ENCODE data around the gene ADRM1. TPM values are rescaled to one million over a fixed set of nuclear protein-coding genes. Genes with fewer than 3 reads are reported as not detected.

ADRM1 gene
- total RNA-seq, 4 donors from 2014 or later = 41.8 to 126 (median 109) TPM

DNA sequence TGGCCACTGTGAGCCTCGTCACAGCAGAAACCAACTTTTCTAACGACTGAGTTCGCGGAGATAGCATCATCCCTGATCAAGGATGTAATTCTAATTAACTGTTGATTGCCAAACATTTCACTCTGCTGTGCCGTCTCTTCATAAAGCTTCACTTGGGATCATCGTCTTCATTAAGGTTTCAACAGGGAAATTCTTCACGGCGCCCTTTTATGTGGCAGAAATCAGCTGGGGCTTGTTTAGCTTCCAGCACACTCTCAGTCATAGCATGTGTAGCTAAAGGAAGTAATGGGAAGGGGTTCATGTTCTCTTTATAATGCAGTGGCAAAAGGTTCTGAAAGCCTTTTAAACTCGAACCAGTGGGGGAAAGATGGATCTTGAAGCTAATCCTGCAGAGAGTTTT is 8.9 kb upstream of the ADRM1 start:
- Histone ChIP-seq H3K9me3 (no peaks in the 10 kb centered on the region), H3K27me3 (no peaks in the 10 kb centered on the region), H3K27ac (no peak overlapping the region), H3K4me1 (no peaks in the 10 kb centered on the region), H3K4me3 (no peak overlapping the region), H3K36me3 (peaks cover 0 to 33% (median 10%) of the 10 kb centered on the region in 4 donors)
- TF ChIP-seq EP300 (IDR thresholded peaks at IDR 0.05; ENCODE audit: low read depth) = no peak
- TF ChIP-seq POLR2AphosphoS5 (IDR thresholded peaks at IDR 0.05) = no peak
- no peak for TF ChIP-seq CTCF (IDR thresholded peaks at IDR 0.05)
- TF ChIP-seq POLR2A (IDR thresholded peaks at IDR 0.05) = no peak
- no peak for DNase-seq
- in situ Hi-C loops (cut with MboI; ENCODE audit: low pct_ligation_motif_present in 1 of 4, low pct_unique_long_range_greater_than_20kb in 1 of 4, low sequenced_read_pairs in 3 of 4) = loop anchor here in 2 of 4 donors (10.0 kb wide), 1 partner anchor 91 kb away; the partner anchor contains the start of gene RPS21 (in 2 of the 2)
- 85% methylated on average over 9 of the region's 9 CpGs; no CpG with 5 or more reads in 1 of the 2 donors for WGBS, 2 donors (ENCODE audit: low coverage in 1 of 2)
- intact Hi-C loops (cut with DNase I; ENCODE audit: low total_unique reads) = no loop called here

DNA sequence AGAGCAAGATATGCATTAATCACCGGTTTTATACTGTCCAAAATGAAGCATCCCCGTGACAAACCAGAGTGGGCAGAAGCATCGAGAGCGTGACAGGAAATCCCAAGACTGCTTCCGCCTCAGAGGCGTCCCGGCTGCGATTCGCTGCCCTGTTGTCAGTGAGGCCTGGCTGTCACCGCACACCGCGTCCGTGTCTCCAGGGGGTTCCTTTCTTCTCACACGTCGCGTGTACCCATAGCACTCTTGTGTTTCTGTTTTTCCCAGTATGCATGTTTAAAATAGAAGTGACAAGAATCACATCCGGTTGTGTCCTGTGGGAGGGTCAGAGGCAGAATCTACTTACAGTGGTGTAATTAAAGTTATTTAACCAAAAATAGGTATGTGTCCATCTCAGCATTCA is 8.3 kb upstream of the ADRM1 start:
- no peaks in the 10 kb centered on the region for H3K9me3 ChIP-seq
- intact Hi-C loops (cut with DNase I; ENCODE audit: low total_unique reads) = no loop called here
- H3K4me1 ChIP-seq = no peaks in the 10 kb centered on the region
- no peak overlapping the region for H3K4me3 ChIP-seq
- in situ Hi-C loops (cut with MboI; ENCODE audit: low pct_ligation_motif_present in 1 of 4, low pct_unique_long_range_greater_than_20kb in 1 of 4, low sequenced_read_pairs in 3 of 4) = loop anchor here in 2 of 4 donors (10.0 kb wide), 1 partner anchor 90 kb away; the partner anchor contains the start of gene RPS21 (in 2 of the 2)
- no peak overlapping the region for H3K27ac ChIP-seq
- WGBS, 2 donors (ENCODE audit: low coverage in 1 of 2) = 93 to 95% methylated on average over 16 to 17 of the region's 17 CpGs
- no peaks in the 10 kb centered on the region for H3K27me3 ChIP-seq
- no peak for DNase-seq
- peaks cover 0 to 27% (median 10%) of the 10 kb centered on the region in 4 donors for H3K36me3 ChIP-seq
- TF ChIP-seq CTCF (IDR thresholded peaks at IDR 0.05) = no peak
- TF ChIP-seq POLR2A (IDR thresholded peaks at IDR 0.05) = no peak

DNA sequence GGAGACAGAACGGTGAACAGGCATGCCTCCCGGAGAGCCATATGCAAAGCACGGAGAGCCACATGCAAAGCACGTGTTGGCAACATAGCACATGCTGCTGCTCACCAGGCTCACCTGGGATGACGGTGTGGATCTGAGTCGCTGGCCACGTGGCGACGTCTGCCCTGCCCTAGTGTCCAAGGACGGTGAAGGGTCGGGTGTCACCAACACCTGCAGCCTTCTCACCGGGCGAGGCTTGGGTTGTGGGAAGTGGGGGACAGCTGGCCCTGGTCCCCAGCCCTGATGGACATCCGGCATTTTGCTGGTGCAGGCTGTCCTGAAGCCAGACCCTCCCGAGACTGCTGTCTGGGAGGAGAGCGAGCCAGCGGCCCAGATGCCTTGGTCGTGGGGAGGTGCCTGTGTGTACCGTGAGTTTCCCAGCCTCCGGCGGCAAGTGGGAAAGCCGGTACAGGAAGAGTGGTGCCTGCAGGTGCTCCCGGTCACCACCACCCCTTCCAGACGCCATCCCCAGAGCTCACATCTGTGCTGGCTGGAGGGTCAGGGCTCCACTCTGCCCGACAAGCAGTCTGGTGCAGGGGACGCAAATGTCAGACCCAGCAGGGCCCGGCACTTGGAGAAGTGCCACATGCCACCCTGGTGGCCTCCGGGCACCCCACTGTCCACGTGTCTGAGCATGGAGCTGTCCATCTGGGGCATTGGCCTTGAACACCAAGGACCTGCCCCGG is 5.9 kb upstream of the ADRM1 start:
- no peak for DNase-seq
- Histone ChIP-seq H3K27ac (no peak overlapping the region), H3K9me3 (no peaks in the 10 kb centered on the region), H3K4me3 (no peak overlapping the region), H3K4me1 (no peaks in the 10 kb centered on the region), H3K27me3 (no peaks in the 10 kb centered on the region), H3K36me3 (peaks cover 0 to 22% (median 7%) of the 10 kb centered on the region in 4 donors)
- intact Hi-C loops (cut with DNase I; ENCODE audit: low total_unique reads) = no loop called here
- whole genome bisulfite sequencing, 2 donors (ENCODE audit: low coverage in 1 of 2) = 91 to 100% methylated on average over 1 to 30 of the region's 30 CpGs
- TF ChIP-seq POLR2AphosphoS5 (IDR thresholded peaks at IDR 0.05) (no peak), CTCF (IDR thresholded peaks at IDR 0.05) (no peak), EP300 (IDR thresholded peaks at IDR 0.05; ENCODE audit: low read depth) (no peak), POLR2A (IDR thresholded peaks at IDR 0.05) (no peak)
- in situ Hi-C loops (cut with MboI; ENCODE audit: low pct_ligation_motif_present in 1 of 4, low pct_unique_long_range_greater_than_20kb in 1 of 4, low sequenced_read_pairs in 3 of 4) = loop anchor here in 2 of 4 donors (10.0 kb wide), 1 partner anchor 88 kb away; the partner anchor contains the start of gene RPS21 (in 2 of the 2)

DNA sequence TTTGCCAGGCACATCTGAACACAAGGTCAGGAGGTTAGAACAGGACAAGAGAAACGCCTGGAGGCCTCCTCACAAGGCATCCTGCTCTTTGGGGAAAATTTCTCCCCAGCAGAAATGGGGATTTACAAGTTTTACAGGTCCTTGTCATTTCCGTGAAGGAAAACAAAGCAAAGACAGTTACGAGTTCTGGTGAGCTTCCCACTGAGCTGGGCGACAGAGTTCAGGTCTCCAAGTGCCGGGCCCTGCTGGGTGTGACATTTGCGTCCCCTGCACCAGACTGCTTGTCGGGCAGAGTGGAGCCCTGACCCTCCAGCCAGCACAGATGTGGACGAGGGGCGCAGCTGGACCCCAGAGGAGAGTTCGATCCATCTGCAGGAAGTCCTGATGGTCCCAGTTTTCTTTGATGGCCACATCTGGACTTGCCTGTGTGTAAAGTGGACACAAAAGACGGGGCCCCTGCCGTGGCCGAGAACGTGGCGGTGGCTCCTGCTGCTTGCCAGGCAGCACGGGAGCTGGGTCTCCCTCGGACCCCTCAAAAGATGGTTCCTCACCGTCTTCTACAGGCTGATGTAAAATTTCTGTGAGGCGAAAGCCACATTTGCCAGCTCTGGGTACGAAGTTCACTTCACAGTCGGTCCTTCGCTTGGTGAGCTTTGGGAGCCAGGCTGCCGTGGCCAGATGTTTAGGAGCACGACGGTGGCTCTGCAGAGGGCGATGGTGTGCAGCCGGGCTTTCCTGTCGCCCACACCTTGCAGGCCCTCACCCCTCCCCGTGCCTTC is 5.2 kb upstream of the ADRM1 start:
- no peaks in the 10 kb centered on the region for H3K9me3 ChIP-seq
- H3K27ac ChIP-seq = no peak overlapping the region
- H3K36me3 ChIP-seq = peaks cover 0 to 18% (median 6%) of the 10 kb centered on the region in 4 donors
- TF ChIP-seq CTCF (IDR thresholded peaks at IDR 0.05) (no peak), POLR2A (IDR thresholded peaks at IDR 0.05) (no peak), POLR2AphosphoS5 (IDR thresholded peaks at IDR 0.05) (no peak), EP300 (IDR thresholded peaks at IDR 0.05; ENCODE audit: low read depth) (no peak)
- no peaks in the 10 kb centered on the region for H3K4me1 ChIP-seq
- in situ Hi-C loops (cut with MboI; ENCODE audit: low pct_ligation_motif_present in 1 of 4, low pct_unique_long_range_greater_than_20kb in 1 of 4, low sequenced_read_pairs in 3 of 4) = loop anchor here in 2 of 4 donors (10.0 kb wide), 1 partner anchor 87 kb away; the partner anchor contains the start of gene RPS21 (in 2 of the 2)
- DNase-seq = no peak
- no peaks in the 10 kb centered on the region for H3K27me3 ChIP-seq
- WGBS, 2 donors (ENCODE audit: low coverage in 1 of 2) = 78 to 90% methylated on average over 8 to 25 of the region's 29 CpGs
- intact Hi-C loops (cut with DNase I; ENCODE audit: low total_unique reads) = no loop called here
- no peak overlapping the region for H3K4me3 ChIP-seq

Data from transverse colon (tissue), 4 donors.